ENCODE measurements around the gene CMSS1. TPM values are rescaled to one million over a fixed set of nuclear protein-coding genes. Genes with fewer than 3 reads are reported as not detected.

The CMSS1 gene
- total RNA-seq, 1 experiment from 2014 or later = 55.8 TPM

DNA sequence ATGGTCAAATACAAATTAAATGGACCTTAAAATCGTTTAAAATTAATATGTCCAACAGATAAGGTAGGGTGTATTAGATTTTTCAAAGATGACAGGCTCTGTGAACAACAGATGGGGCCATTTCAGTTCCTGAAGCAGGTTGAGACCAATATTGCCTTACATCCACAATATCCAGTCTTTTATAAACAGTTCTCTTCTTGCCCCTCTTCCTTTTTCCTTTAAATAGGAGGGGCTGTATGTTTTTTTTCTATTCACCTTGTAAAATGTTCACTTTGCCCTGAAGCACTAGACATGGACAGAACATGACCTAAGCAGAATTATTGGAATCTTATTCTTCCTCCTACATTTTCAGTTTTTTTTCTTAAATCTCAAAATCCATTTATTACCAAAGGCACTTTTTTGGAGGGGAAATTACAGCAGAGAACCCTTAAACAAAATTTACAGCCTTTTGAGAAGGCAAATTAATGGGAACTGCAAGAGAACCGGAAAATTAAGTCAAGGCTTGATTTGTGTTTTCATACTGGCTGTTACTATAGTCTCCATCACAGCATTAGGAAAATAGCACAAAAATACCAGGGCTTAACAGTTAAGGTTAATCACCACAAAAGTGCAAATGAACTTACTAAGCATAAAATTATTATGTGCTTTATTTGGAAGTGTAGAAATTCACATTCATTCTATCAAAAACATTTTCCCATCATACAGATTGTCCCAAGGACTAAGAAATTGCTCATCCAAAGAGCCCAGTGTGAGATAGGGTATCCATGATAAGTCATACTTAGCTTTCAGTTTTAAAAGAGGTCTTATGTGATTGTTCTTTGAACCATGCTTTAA lies 55.8 kb downstream of the CMSS1 start:
- Mint-ChIP-seq H3K4me1 (ENCODE audit: low read depth, unreplicated experiment) (peaks cover 36% of the 10 kb centered on the region), H3K36me3 (ENCODE audit: insufficient read depth, unreplicated experiment) (peaks cover 14% of the 10 kb centered on the region)
- intact Hi-C loops (cut with micrococcal nuclease; ENCODE audit: unreplicated experiment) = loop anchor here (10.0 kb wide), 1 partner anchor 171 kb away; no protein-coding TSS in a partner anchor

DNA sequence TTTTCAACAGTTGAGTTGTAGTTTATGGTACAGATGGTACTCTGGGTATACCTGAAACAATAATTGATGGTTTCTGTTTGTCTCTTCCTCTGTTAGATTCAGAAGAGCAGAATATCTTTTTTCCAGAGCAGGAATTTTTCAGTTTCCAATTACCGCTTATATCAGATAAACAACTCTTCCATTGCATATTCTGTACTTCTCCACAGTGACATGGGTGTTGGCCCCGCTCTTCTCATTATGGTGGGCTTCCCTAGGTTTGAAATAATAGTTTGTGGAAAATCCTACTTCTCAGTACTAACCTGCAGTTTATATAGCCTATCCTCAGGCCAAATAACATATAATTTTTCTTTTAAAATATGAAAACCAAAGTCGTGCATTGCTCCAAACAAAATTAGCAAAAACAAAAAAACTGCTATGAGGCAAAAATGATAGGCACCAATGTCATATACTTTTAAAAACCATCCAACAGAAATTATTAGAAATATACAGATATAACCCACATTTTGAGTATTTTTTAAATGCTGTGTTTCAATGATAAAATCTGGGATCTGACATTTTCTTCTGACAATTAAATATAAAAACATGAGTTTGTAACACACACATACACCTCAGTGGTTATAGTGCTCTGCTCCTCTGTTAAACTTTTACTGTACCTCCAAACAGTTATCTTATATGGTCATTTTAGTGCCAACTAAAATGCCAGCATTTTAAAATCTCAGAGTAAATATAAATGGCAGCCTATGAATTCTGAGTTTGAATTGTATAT lies 56.8 kb downstream of the CMSS1 start:
- no peak overlapping the region for H3K4me3 Mint-ChIP-seq (ENCODE audit: low read depth, unreplicated experiment)
- BruUV-seq (replicated peaks) = no TSS peak

More for the DNA sequence above, 55.8 kb downstream of the CMSS1 start:
- H3K27me3 Mint-ChIP-seq (ENCODE audit: unreplicated experiment) = no peaks in the 10 kb centered on the region
- no TSS peak for BruUV-seq (replicated peaks)
- no peak for DNase-seq
- H3K4me3 Mint-ChIP-seq (ENCODE audit: low read depth, unreplicated experiment) = no peak overlapping the region
- CTCF ChIA-PET = no interaction called here
- no peaks in the 10 kb centered on the region for H3K9me3 Mint-ChIP-seq (ENCODE audit: low read depth, unreplicated experiment)
- H3K27ac Mint-ChIP-seq (ENCODE audit: unreplicated experiment) = no peak overlapping the region
- TF ChIP-seq, protein P1, sequence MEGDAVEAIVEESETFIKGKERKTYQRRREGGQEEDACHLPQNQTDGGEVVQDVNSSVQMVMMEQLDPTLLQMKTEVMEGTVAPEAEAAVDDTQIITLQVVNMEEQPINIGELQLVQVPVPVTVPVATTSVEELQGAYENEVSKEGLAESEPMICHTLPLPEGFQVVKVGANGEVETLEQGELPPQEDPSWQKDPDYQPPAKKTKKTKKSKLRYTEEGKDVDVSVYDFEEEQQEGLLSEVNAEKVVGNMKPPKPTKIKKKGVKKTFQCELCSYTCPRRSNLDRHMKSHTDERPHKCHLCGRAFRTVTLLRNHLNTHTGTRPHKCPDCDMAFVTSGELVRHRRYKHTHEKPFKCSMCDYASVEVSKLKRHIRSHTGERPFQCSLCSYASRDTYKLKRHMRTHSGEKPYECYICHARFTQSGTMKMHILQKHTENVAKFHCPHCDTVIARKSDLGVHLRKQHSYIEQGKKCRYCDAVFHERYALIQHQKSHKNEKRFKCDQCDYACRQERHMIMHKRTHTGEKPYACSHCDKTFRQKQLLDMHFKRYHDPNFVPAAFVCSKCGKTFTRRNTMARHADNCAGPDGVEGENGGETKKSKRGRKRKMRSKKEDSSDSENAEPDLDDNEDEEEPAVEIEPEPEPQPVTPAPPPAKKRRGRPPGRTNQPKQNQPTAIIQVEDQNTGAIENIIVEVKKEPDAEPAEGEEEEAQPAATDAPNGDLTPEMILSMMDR (IDR thresholded peaks at IDR 0.05; ENCODE audit: unreplicated experiment) = no peak

DNA sequence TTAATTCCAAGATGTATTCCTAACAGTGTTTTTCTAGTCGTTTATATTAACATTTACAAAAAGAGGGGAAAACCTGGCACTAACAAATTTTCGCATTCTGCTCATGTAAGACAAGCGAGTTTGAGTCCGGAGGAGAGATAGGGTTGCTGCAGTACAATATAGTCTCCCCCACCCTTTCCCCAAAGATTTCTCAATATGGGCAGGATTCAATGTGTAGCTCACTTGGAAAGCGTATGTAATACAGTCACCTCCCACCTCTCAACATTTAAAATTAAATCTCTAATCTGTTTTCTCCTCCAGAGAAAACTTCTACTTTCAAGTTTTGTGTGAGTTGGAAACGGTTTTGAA lies 57.9 kb downstream of the CMSS1 start:
- BruUV-seq (replicated peaks) = TSS peak; percentile 55
- Mint-ChIP-seq H3K4me3 (ENCODE audit: low read depth, unreplicated experiment) (peak overlapping the region; percentile 73), H3K9me3 (ENCODE audit: low read depth, unreplicated experiment) (no peaks in the 10 kb centered on the region), H3K36me3 (ENCODE audit: insufficient read depth, unreplicated experiment) (peaks cover 14% of the 10 kb centered on the region), H3K27me3 (ENCODE audit: unreplicated experiment) (no peaks in the 10 kb centered on the region), H3K27ac (ENCODE audit: unreplicated experiment) (peak overlapping the region; percentile 23), H3K4me1 (ENCODE audit: low read depth, unreplicated experiment) (peaks cover 35% of the 10 kb centered on the region)
- TF ChIP-seq, protein P1 (IDR thresholded peaks at IDR 0.05; ENCODE audit: unreplicated experiment) = no peak
- intact Hi-C loops (cut with micrococcal nuclease; ENCODE audit: unreplicated experiment) = loop anchor here (5.0 to 10.0 kb wide), 2 partner anchors 77 to 169 kb away; no protein-coding TSS in a partner anchor
- CTCF ChIA-PET = interaction anchor here (0.8 to 1.9 kb wide), 2 partner anchors 32 to 127 kb away, joined by 3 to 4 read pairs; no protein-coding TSS in a partner anchor
- no peak for DNase-seq

More for the DNA sequence above, 56.8 kb downstream of the CMSS1 start:
- DNase-seq = no peak
- Mint-ChIP-seq H3K36me3 (ENCODE audit: insufficient read depth, unreplicated experiment) (peaks cover 14% of the 10 kb centered on the region), H3K4me1 (ENCODE audit: low read depth, unreplicated experiment) (peaks cover 36% of the 10 kb centered on the region), H3K27ac (ENCODE audit: unreplicated experiment) (no peak overlapping the region), H3K27me3 (ENCODE audit: unreplicated experiment) (no peaks in the 10 kb centered on the region), H3K9me3 (ENCODE audit: low read depth, unreplicated experiment) (no peaks in the 10 kb centered on the region)
- TF ChIP-seq, protein P1 (IDR thresholded peaks at IDR 0.05; ENCODE audit: unreplicated experiment) = no peak
- CTCF ChIA-PET = no interaction called here
- intact Hi-C loops (cut with micrococcal nuclease; ENCODE audit: unreplicated experiment) = loop anchor here (5.0 to 10.0 kb wide), 2 partner anchors 78 to 170 kb away; no protein-coding TSS in a partner anchor

All from Calu3 (cell line).